SK-N-SH (cell line): ENCODE results near the gene PLXDC1. TPM values are rescaled to one million over a fixed set of nuclear protein-coding genes. Genes with fewer than 3 reads are reported as not detected.

Source experiments
- CTCF ChIA-PET: fragments of 300-600, 350-600 bp; formaldehyde crosslinking; extraction: SDS; loops from one replicate; lab custom pipeline; 2021; lab: Yijun Ruan, JAX
- POLR2A ChIA-PET: fragments of 350-600 bp; sonication (Branson Sonifier 250); formaldehyde crosslinking; extraction: SDS; loops from one replicate; lab custom pipeline; 2020; ENCODE audit warnings: antibody characterized with exemption, inconsistent platforms; lab: Yijun Ruan, JAX
- DNase-seq: peaks from one replicate; pipeline ENCODE4 v3.0.0; 2012
- H2AFZ ChIP-seq: fragments of 200-600 bp; sonication (generic); 2 replicates; pipeline ENCODE4 v1.8.1; 2016; ENCODE audit warnings: antibody characterized with exemption, mild to moderate bottlenecking, low read depth
- H3F3A ChIP-seq: fragments of 200-600 bp; sonication (generic); replicated peaks from 2 replicates; pipeline ENCODE3; 2016; ENCODE audit warnings: antibody characterized with exemption, mild to moderate bottlenecking; ENCODE audit not compliant: insufficient read depth
- H3K27ac ChIP-seq, 2 experiments: fragments of 200-500 bp in 1 of 2; fragments of 200-600 bp in 1 of 2; sonication (Bioruptor generic) in 1 of 2; sonication (generic), shearing (Covaris generic) in 1 of 2; 2 replicates each; pipeline versions ENCODE4 v1.5.1 to v1.6.1; 2014 to 2016; ENCODE audit warnings: low read depth in 2 of 2, inconsistent platforms in 1 of 2, low read length in 1 of 2, mild to moderate bottlenecking in 1 of 2, mixed read lengths in 1 of 2
- H3K27me3 ChIP-seq: fragments of 200-600 bp; sonication (generic), shearing (Covaris generic); 2 replicates; pipeline ENCODE4 v1.6.1; 2016; ENCODE audit warnings: mixed run types; ENCODE audit not compliant: insufficient read depth
- H3K36me3 ChIP-seq, 2 experiments: fragments of 200-500 bp in 1 of 2; fragments of 200-600 bp in 1 of 2; sonication (Bioruptor generic) in 1 of 2; sonication (generic) in 1 of 2; replicated peaks in 1 of 2; 2 replicates each; pipeline versions ENCODE3 to v1.5.1; 2014 to 2016; ENCODE audit warnings: low read length in 1 of 2, mild to moderate bottlenecking in 1 of 2; ENCODE audit not compliant: insufficient read depth in 2 of 2, control insufficient read depth in 1 of 2
- H3K4me1 ChIP-seq, 2 experiments: fragments of 200-500 bp in 1 of 2; fragments of 200-600 bp in 1 of 2; sonication (Bioruptor generic) in 1 of 2; sonication (generic), shearing (Covaris generic) in 1 of 2; 2 replicates each; pipeline versions ENCODE4 v1.5.1 to v1.6.1; 2014 to 2016; ENCODE audit warnings: low read depth in 1 of 2, low read length in 1 of 2, mixed run types in 1 of 2; ENCODE audit not compliant: insufficient read depth in 2 of 2, control insufficient read depth in 1 of 2
- H3K4me2 ChIP-seq: fragments of 200-600 bp; sonication (generic), shearing (Covaris generic); 2 replicates; pipeline ENCODE4 v1.6.1; 2017; ENCODE audit warnings: mixed run types
- H3K4me3 ChIP-seq, 2 experiments: fragments of 200-500 bp in 1 of 2; fragments of 200-600 bp in 1 of 2; sonication (Bioruptor generic) in 1 of 2; sonication (generic), shearing (Covaris generic) in 1 of 2; 2 replicates each; pipeline versions ENCODE4 v1.5.1 to v1.8.1; 2014 to 2016; ENCODE audit warnings: low read depth in 2 of 2, inconsistent platforms in 1 of 2, low read length in 1 of 2, mild to moderate bottlenecking in 1 of 2, mixed read lengths in 1 of 2, moderate library complexity in 1 of 2
- H3K79me2 ChIP-seq: fragments of 200-600 bp; sonication (generic); 2 replicates; pipeline ENCODE4 v1.8.1; 2017; ENCODE audit warnings: mild to moderate bottlenecking; ENCODE audit not compliant: insufficient read depth
- H3K9ac ChIP-seq: fragments of 200-600 bp; sonication (generic); 2 replicates; pipeline ENCODE4 v1.6.1; 2017; ENCODE audit warnings: mixed run types
- H3K9me2 ChIP-seq: fragments of 200-600 bp; sonication (generic); 2 replicates; pipeline ENCODE4 v1.6.1; 2017; ENCODE audit warnings: mixed run types
- H3K9me3 ChIP-seq: fragments of 200-600 bp; sonication (generic); 2 replicates; pipeline ENCODE4 v1.6.1; 2017; ENCODE audit warnings: mixed run types, mild to moderate bottlenecking, moderate library complexity
- H4K20me1 ChIP-seq: fragments of 200-600 bp; sonication (generic); 2 replicates; pipeline ENCODE4 v1.6.1; 2017; ENCODE audit warnings: mild to moderate bottlenecking, mixed run types; ENCODE audit not compliant: insufficient read depth
- EP300 ChIP-seq, 2 experiments: IDR thresholded peaks; 2 replicates each; pipeline versions ENCODE4 v1.4.0 to v1.6.1; 2012; ENCODE audit warnings: borderline replicate concordance in 1 of 2, low read depth in 1 of 2, low read length in 1 of 2
- EZH2phosphoT487 ChIP-seq: fragments of 200-600 bp; sonication (generic); IDR thresholded peaks from 2 replicates; pipeline ENCODE4 v1.6.1; 2017; ENCODE audit warnings: low read depth, mixed run types, mild to moderate bottlenecking, antibody characterized with exemption, moderate library complexity, borderline replicate concordance
- FOXJ3 ChIP-seq: sonication (generic); formaldehyde crosslinking; IDR thresholded peaks from 2 replicates; pipeline ENCODE4 v1.5.1; 2020; ENCODE audit warnings: mild to moderate bottlenecking, missing genetic modification reagents
- NFIC ChIP-seq: IDR thresholded peaks from 2 replicates; pipeline ENCODE4 v1.4.0; 2012; ENCODE audit warnings: borderline replicate concordance
- NRF1 ChIP-seq: IDR thresholded peaks from 2 replicates; pipeline ENCODE4 v1.6.1; 2012; ENCODE audit warnings: low read depth, mild to moderate bottlenecking, low read length
- POLR2AphosphoS5 ChIP-seq: IDR thresholded peaks from 2 replicates; pipeline ENCODE4 v1.6.1; 2012; ENCODE audit warnings: low read depth, low read length
- RAD21 ChIP-seq: IDR thresholded peaks from 2 replicates; pipeline ENCODE4 v1.6.1; 2012; ENCODE audit warnings: mild to moderate bottlenecking, low read length
- RXRA ChIP-seq: IDR thresholded peaks from 2 replicates; pipeline ENCODE4 v1.4.0; 2012; ENCODE audit warnings: low read depth, mild to moderate bottlenecking, borderline replicate concordance
- SIN3A ChIP-seq: IDR thresholded peaks from 2 replicates; pipeline ENCODE4 v1.6.1; 2012; ENCODE audit warnings: low read depth, mild to moderate bottlenecking, low read length, moderate library complexity, borderline replicate concordance
- SMC3 ChIP-seq: IDR thresholded peaks from 2 replicates; pipeline ENCODE4 v1.6.1; 2012; ENCODE audit warnings: low read depth, low read length, improper control_type of control experiment
- USF1 ChIP-seq: IDR thresholded peaks from 2 replicates; pipeline ENCODE4 v1.4.0; 2012; ENCODE audit warnings: low read depth, borderline replicate concordance
- USF2 ChIP-seq: fragments of 150-350 bp; IDR thresholded peaks from 2 replicates; pipeline ENCODE4 v1.6.1; 2017; ENCODE audit warnings: antibody characterized with exemption, low read length, low read depth, borderline replicate concordance
- WGBS: methylation state at CpG from one replicate; pipeline ENCODE4 v1.1.6; 2017; ENCODE audit warnings: low lambda C conversion rate; 5-methylcytosine and 5-hydroxymethylcytosine counted together
- polyA plus RNA-seq, 3 experiments: library from polyadenylated mRNA; depleted of rRNA; stranded (reverse); fragments of >200 nt; gene quantifications; 2 replicates each; pipeline ENCODE4 v1.2.3, GENCODE V29; 2012
- TF ChIP-seq, protein P1 (sequence below): IDR thresholded peaks from 2 replicates; pipeline ENCODE4; 2012
- TF ChIP-seq, protein P2 (sequence below): fragments of 200-600 bp; sonication (generic); IDR thresholded peaks from 2 replicates; pipeline ENCODE4 v1.6.1; 2017; ENCODE audit warnings: antibody characterized with exemption, mild to moderate bottlenecking, moderate library complexity

The PLXDC1 gene
- polyA plus RNA-seq, 1 of the 3 experiments (the other 2 are of a cell fraction): 1.5 TPM

GRCh38 chr17:39150795-39151149 is 665 bp downstream of the PLXDC1 start:
- ChIA-PET POLR2A (no interaction called here), CTCF (interaction anchor here (0.9 to 5.7 kb wide), 4 partner anchors 21 to 168 kb away, joined by 4 to 174 read pairs (median 4); no protein-coding TSS in a partner anchor)
- WGBS: 65% methylated on average over 5 of the region's 5 CpGs

DNA sequence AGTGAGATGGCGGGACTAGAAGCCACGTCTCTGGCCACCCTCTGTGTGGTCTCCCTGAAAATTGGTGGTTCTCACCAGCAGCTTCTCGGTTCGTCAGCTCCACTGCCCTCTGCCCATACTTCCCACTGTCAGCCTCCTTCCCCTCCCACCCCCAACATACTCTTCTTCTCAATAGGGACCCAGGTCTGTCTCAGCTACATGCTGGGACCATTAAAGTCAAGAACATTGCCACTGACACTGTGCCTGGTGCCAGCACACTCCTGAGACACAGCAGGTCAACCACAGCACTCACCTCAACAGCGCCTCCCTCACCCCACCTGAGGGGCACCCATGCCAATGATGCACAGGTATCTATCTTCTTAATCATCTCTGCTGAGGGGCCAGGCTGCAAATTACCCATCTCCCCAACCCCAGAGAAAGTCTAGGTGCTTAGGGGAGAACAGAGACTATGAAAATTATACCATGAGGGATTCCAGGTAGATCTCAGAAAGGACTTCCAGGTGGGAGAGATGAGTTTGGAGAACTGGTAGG is 1.3 kb downstream of the PLXDC1 start:
- no peak for DNase-seq
- peaks cover 12% of the 10 kb centered on the region for H3F3A ChIP-seq
- peaks cover 0 to 18% of the 10 kb centered on the region in 2 experiments; a peak in 1 of 4 replicates for H3K4me1 ChIP-seq
- H4K20me1 ChIP-seq: no peaks in the 10 kb centered on the region
- WGBS: 68% methylated on average over 5 of the region's 5 CpGs
- H2AFZ ChIP-seq: no peak overlapping the region
- no peak overlapping the region for H3K9ac ChIP-seq
- ChIA-PET POLR2A (no interaction called here), CTCF (interaction anchor here (0.9 to 5.7 kb wide), 3 partner anchors 25 to 167 kb away, joined by 4 to 174 read pairs (median 4); no protein-coding TSS in a partner anchor)
- H3K27me3 ChIP-seq: peaks cover 13% of the 10 kb centered on the region; the same call in 1 of the 2 replicates
- no peaks in the 10 kb centered on the region for H3K79me2 ChIP-seq
- no peaks in the 10 kb centered on the region for H3K36me3 ChIP-seq
- no peaks in the 10 kb centered on the region for H3K9me2 ChIP-seq
- no peak overlapping the region for H3K27ac ChIP-seq
- no peak overlapping the region for H3K4me3 ChIP-seq
- no peaks in the 10 kb centered on the region for H3K9me3 ChIP-seq
- no peak overlapping the region for H3K4me2 ChIP-seq
- TF ChIP-seq RXRA (no peak), NFIC (no peak), SIN3A (no peak), EP300 (IDR thresholded peaks at IDR 0.05; ENCODE audit: borderline replicate concordance in 1 of 2, low read depth in 1 of 2, low read length in 1 of 2) (no peak), USF2 (no peak)
- TF ChIP-seq, protein P1, sequence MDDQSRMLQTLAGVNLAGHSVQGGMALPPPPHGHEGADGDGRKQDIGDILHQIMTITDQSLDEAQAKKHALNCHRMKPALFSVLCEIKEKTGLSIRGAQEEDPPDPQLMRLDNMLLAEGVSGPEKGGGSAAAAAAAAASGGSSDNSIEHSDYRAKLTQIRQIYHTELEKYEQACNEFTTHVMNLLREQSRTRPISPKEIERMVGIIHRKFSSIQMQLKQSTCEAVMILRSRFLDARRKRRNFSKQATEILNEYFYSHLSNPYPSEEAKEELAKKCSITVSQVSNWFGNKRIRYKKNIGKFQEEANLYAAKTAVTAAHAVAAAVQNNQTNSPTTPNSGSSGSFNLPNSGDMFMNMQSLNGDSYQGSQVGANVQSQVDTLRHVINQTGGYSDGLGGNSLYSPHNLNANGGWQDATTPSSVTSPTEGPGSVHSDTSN: no peak

More at GRCh38 chr17:39150795-39151149, 665 bp downstream of the PLXDC1 start:
- Histone ChIP-seq H3K79me2 (no peaks in the 10 kb centered on the region), H3K4me2 (no peak overlapping the region), H2AFZ (no peak overlapping the region), H3F3A (peaks cover 12% of the 10 kb centered on the region), H3K27ac (no peak overlapping the region), H3K9me2 (no peaks in the 10 kb centered on the region), H3K27me3 (peaks cover 13% of the 10 kb centered on the region; the same call in 1 of the 2 replicates), H3K9me3 (no peaks in the 10 kb centered on the region), H4K20me1 (no peaks in the 10 kb centered on the region), H3K4me3 (peak overlapping the region in 1 of 2 experiments; percentile 50; a peak in 1 of 4 replicates), H3K9ac (no peak overlapping the region), H3K36me3 (no peaks in the 10 kb centered on the region), H3K4me1 (peaks cover 0 to 18% of the 10 kb centered on the region in 2 experiments; a peak in 1 of 4 replicates)
- TF ChIP-seq RAD21: no peak
- no peak for TF ChIP-seq EP300 (IDR thresholded peaks at IDR 0.05; ENCODE audit: borderline replicate concordance in 1 of 2, low read depth in 1 of 2, low read length in 1 of 2)
- no peak for TF ChIP-seq NRF1
- no peak for TF ChIP-seq USF1
- TF ChIP-seq POLR2AphosphoS5: no peak
- TF ChIP-seq, protein P2, sequence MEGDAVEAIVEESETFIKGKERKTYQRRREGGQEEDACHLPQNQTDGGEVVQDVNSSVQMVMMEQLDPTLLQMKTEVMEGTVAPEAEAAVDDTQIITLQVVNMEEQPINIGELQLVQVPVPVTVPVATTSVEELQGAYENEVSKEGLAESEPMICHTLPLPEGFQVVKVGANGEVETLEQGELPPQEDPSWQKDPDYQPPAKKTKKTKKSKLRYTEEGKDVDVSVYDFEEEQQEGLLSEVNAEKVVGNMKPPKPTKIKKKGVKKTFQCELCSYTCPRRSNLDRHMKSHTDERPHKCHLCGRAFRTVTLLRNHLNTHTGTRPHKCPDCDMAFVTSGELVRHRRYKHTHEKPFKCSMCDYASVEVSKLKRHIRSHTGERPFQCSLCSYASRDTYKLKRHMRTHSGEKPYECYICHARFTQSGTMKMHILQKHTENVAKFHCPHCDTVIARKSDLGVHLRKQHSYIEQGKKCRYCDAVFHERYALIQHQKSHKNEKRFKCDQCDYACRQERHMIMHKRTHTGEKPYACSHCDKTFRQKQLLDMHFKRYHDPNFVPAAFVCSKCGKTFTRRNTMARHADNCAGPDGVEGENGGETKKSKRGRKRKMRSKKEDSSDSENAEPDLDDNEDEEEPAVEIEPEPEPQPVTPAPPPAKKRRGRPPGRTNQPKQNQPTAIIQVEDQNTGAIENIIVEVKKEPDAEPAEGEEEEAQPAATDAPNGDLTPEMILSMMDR: no peak
- TF ChIP-seq, protein P1: no peak
- TF ChIP-seq SMC3: no peak
- no peak for TF ChIP-seq EZH2phosphoT487
- no peak for TF ChIP-seq SIN3A
- TF ChIP-seq FOXJ3: no peak
- DNase-seq: no peak
